HG02973 (cell line): ENCODE measurements around the gene FKTN.
"Not testable (repeated sequence)": the region's sequence is repeated elsewhere in the genome, so short reads cannot be mapped to it uniquely, and the experiment has no call there.

ENCODE experiments used
- ATAC-seq: cut with Tn5 transposase; IDR thresholded peaks from one replicate; pipeline ENCODE4 v1.9.1; 2021; ENCODE audit warnings: moderate library complexity; ENCODE audit not compliant: unreplicated experiment

FKTN gene

GRCh38 chr9:105557804-105558610 lies at the start of gene FKTN:
Gene FKTN, plus strand, starts transcription at chr9:105558131. Its CDS starts 16,902 bp downstream, at chr9:105575033.
- peak; percentile 89 for ATAC-seq

DNA sequence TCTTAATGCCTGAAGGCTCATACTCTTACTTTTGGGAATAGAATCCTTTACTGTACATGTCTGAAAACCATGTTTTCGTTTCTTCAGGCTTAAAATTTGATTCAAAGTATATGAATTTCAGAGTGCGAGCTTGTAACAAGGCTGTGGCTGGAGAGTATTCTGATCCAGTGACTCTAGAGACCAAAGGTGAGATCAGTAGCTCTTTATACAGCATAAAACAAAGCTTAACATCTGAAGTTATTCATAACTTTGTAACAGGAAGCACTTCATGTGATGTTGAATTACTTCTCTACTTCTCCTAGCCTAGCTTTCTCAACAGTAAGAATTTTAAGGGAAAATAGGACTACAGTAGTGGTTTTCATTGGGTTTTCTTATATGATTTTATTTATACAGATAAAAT lies 49.4 kb upstream of the FKTN start:
- ATAC-seq, result no peak

DNA sequence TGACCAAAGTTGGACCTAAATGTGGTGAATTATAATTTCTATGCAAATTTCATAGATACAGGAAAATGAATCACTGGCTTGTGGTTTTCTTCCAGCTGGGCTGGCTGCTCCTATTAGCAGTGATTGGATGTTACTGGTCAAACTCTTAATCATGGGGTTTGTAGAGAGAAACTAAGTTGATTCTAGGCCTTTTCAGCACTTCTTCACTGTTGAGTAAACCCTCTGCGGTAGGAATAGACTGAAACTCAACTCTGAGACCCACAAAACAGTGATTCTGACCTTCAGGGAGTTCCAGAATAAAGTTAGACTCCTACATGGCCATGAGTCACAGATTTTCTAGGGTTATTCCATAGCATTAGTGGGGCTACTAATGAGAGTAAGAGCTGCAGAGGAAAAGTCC lies 47.9 kb upstream of the FKTN start:
- peak; percentile 75 for ATAC-seq

GRCh38 chr9:105511446-105511845 lies 46.5 kb upstream of the FKTN start:
- no peak for ATAC-seq

- no peak for ATAC-seq
Measured at GRCh38 chr9:105515811-105516413, 42.0 kb upstream of the FKTN start.

- peak; percentile 59 for ATAC-seq
Measured at GRCh38 chr9:105519710-105520369, 38.1 kb upstream of the FKTN start.

GRCh38 chr9:105520992-105521391 lies 36.9 kb upstream of the FKTN start:
- ATAC-seq, result not testable (repeated sequence)

GRCh38 chr9:105522618-105523385 lies 35.1 kb upstream of the FKTN start:
- peak; percentile 79 for ATAC-seq

DNA sequence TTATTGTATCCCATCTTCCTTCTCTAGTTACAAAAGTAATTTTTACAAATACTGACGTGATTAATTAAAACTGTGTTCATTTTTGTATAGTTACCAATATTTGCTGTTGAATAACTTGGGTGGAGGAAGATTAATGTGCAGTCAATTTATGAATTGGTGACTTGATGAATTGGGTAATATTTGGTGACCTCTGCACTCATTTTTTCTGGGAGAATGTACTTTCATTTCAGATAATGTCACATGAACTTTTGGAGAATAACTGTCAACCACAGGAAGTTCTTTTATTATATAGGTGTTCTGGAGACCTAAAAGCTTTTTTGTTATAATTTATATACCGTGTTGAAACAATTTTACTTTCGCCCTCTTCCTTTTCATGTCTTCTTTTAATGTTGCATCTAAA lies 26.4 kb upstream of the FKTN start:
- ATAC-seq, result no peak

- ATAC-seq, result peak; percentile 55
Measured at GRCh38 chr9:105535920-105536668, 21.8 kb upstream of the FKTN start.

DNA sequence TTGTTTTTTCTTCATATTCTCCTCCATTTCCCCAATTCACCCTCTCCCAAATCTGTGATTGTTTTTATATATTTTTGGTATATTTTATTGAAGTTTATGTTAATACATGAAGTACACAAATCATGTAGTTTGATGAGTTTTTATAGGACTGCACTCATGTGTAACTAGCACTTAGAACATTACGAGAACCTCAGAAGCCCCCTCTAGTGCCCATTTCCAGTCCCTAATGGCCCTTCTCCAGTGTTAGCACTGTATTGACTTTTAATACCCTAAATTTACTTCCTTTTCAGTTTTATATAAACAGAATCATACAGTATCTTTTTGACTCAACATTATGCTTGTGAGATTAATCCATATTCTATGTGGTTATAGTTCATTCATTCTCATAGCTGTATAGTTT lies 18.5 kb upstream of the FKTN start:
- ATAC-seq, result no peak

DNA sequence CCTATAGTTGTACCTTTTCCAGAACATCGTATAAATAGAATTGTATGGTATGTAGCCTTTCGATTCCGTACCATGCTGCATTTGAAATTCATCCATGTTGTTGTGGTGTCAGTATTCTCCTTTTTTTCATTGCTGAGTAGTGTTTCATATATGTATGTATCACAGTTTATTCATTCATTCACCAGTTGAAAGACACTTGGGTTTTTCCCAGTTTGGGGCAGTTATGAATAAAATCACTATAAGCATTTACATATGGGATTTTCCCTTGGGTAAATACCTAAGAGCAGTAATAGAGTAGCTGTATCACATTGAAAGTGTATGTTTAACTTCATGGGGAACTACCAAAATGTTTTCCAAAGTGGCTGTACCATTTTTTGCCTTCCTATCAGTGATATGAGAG lies 16.1 kb upstream of the FKTN start:
- ATAC-seq, result peak; percentile 95

DNA sequence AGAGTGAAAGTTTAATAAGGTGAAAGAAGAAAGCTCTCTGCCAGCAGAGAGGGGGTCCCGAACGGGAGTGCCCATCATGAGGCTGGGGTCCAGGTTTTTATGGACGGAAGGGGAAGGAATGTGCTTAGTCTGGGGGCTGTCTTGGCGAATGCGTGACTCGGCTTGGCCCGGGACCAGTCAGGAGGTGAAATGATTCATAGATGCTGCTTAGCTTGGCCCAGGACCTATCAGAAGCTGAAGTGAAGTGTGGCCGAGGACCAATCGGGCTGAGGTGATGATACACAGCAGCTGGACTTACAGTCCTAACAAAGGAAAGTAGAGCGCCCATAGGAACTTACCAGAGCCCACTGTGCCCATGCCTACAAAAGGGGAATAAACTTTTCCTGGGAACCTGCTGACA lies 3.9 kb upstream of the FKTN start:
- ATAC-seq, result no peak

DNA sequence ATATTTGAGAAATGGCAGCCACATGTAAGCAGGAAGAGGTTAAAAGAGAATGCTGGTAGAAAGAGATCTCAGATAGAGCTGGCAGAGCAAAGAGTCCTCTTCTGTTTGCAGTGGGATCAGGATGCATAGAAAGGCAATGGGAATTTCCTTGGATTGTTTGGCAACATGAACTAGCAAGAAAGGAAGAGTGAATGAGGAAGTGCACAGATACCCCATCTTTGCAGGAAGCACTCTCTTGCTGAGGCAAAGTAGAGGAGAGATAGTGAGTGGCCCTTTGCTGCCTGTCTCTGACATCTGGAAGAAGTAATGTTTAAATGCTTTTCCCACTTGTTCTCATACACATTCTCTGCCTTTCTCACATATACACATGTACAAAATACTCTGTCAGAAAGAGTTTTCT lies 14.5 kb downstream of the FKTN start:
- ATAC-seq, result no peak

DNA sequence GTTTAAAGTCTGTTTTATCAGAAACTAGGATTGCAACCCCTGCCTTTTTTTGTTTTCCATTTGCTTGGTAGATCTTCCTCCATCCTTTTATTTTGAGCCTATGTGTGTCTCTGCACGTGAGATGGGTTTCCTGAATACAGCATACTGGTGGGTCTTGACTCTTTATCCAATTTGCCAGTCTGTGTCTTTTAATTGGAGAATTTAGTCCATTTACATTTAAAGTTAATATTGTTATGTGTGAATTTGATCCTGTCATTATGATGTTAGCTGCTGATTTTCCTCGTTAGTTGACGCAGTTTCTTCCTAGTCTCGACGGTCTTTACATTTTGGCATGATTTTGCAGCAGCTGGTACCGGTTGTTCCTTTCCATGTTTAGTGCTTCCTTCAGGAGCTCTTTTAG lies 22.0 kb downstream of the FKTN start:
- not testable (repeated sequence) for ATAC-seq

DNA sequence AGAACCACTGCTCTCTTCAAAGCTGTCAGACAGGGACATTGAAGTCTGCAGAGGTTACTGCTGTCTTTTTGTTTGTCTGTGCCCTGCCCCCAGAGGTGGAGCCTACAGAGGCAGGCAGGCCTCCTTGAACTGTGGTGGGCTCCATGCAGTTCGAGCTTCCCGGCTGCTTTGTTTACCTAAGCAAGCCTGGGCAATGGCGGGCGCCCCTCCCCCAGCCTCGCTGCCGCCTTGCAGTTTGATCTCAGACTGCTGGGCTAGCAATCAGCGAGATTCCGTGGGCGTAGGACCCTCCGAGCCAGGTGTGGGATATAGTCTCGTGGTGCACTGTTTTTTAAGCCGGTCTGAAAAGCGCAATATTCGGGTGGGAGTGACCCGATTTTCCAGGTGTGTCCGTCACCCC lies 23.6 kb downstream of the FKTN start:
- not testable (repeated sequence) for ATAC-seq

DNA sequence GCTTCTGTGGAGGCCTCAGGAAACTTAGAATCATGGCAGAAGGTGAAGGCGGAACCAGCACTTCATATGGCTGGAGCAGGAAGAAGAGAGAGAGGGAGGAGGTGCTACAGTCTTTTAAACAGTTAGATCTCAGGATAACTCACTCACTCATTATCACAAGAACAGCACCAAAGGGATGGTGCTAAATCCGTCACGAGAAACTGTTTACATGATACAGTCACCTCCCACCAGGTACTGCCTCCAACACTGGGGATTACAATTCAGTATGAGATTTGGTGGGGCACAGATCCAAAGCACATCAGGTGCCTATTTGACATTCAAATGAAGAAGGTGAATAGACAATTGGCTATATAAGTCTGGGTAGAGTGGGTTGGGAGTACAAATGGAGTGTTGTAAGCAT lies 35.2 kb downstream of the FKTN start:
- no peak for ATAC-seq

- ATAC-seq, result peak; percentile 79
Measured at GRCh38 chr9:105608721-105609598, 51.0 kb downstream of the FKTN start.

- ATAC-seq, result no peak
Measured at GRCh38 chr9:105621001-105621400, 63.1 kb downstream of the FKTN start.

GRCh38 chr9:105625088-105625487 lies 67.2 kb downstream of the FKTN start:
- no peak for ATAC-seq
